Forelimb muscle (tissue), 1 donor: ENCODE results near the gene SNRPF. TPM values are rescaled to one million over a fixed set of nuclear protein-coding genes. Genes with fewer than 3 reads are reported as not detected.

Experiments used
- DNase-seq: peaks from one replicate; pipeline ENCODE4 v3.0.0-alpha.2; 2013; ENCODE audit warnings: low read depth
- polyA plus RNA-seq: library from polyadenylated mRNA; unstranded; fragments of 120-200 nt; gene quantifications from one replicate; pipeline ENCODE4 v1.2.1, GENCODE V29; 2013; ENCODE audit not compliant: insufficient read length

The SNRPF gene
- polyA plus RNA-seq, 1 donor = 51.4 TPM

- no peak for DNase-seq
Measured at GRCh38 chr12:95859344-95859816, 628 bp downstream of the SNRPF start.

DNA sequence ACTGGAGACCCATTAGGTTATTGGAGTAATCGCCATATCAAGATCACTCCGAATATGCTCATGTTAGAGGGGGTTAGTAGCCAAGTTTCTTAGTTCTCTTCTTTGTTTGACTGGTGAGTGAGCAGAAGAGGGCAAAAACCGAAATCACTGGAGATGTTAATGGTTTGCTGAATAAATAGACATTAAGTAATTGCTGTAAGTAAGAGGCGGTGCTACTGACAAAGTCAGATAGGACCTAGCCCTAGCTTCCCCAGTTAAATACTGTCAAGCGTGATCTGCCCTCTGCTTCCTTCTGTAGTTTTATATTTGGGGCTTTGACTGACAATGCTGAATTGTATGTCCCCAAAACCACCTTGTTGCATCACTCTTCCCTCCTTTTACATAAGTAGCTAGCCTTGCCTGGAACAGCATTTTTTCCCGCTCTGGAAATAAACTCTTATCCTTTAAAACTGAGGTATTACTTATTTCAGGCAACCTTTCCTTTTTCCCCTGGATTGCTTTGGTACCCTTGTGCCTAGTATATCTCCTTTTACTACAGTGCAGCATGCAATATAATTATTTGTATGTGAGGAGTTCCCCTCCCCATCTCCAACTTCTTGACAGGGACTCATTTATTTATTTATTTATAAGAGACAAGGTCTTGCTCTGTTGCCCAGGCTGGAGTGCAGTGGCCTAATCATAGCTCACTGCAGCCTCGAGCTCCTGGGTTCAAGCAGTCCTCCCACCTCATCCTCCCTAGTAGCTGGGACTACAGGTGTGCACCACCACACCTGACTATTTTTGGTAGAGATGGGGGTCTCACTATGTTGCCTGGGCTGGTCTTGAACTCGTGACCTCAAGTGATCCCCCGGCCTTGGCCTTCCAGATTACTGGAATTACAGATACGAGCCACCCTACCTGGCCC lies 1.4 kb downstream of the SNRPF start:
- no peak for DNase-seq

DNA sequence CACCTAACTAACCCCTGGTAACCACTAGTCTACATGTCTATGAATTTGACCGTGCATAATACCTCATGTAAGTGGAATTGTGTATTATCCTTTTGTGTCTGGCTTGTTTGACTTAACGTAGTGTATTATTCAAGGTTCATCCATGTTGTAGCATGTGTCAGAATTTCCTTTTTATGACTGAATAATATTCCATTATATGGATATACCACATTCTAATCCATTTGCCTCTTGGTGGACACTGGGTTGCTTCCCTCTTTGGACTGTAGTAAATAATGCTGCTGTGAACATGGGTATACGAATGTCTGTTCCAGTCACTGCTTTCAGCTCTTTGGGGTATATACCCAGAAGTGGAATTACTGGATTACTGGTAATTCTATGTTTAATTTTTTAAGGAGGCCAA lies 3.3 kb downstream of the SNRPF start:
- DNase-seq = no peak

DNA sequence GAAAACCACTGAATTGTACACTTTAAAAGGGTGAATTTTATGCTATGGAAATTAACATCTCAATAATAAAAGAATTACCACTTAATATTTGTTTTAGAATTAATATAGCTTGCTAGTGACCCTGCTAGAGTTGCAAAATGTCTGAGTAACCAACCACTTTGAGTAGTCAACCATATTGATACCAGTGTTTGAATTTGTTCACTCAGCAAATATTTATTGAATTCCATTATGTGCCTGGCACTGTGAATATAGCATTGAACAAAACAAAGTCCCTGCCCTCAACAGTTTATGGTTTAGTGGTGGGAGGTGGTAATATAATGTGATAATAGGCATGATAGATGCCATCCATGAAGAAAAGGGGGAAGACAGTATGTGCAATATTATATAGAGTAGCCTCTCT lies 4.6 kb downstream of the SNRPF start:
- no peak for DNase-seq

DNA sequence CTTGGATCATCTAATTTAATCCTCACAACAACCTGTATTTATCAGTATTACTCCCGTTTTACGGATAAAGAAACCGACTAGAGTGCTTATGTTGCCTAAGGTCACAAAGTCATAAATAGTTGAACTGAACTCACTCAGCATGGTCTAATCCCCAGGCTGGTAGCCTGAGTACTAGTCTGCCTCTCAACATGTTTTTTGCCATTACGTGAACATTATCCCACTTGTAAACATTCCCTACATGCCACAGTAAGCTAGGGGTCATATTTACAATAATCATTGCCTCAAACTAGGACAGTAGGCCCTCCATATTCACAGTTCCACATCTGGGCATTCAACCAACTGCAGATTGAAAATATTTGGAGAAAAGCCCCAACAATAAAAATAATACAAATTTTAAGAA lies 12.1 kb downstream of the SNRPF start:
- no peak for DNase-seq

DNA sequence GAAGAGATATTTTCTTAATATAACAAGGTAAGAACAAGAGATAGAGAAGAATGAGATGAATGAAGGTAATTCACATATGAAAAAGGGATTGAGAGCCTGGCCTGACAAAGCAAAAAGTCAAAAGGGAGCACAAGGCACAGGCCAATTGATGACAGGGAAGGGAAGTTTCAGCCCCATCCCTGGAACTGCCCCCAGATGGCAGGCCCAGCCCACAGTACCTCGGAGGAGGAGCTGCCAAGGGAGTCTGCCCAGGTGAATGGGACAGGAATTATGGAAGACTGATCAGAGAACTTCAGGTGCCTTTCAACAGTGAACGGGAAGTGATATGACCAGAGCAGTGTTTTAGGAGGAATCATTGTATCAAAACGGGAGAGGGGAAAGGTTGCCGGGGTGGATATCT lies 15.7 kb downstream of the SNRPF start:
- DNase-seq = no peak

- DNase-seq = no peak
Measured at GRCh38 chr12:95877622-95878021, 18.9 kb downstream of the SNRPF start.

DNA sequence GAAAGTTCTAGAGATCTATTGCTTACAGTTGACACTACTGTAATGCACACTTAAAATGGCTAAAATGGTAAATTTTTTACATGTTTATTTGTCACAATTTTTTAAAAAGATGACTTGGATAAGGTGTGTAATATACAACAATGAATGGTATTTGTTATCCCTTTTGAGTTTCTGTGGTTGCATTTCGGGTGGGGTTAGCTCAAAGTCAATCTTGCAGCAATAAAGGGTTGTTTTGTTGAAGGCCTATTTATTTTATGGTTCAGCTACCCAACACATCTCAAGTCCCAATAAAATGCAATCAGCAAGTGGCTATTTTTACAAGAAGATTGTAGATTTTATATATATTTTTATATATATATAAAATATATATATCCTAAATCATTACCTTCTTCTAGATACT lies 22.1 kb downstream of the SNRPF start:
- no peak for DNase-seq

DNA sequence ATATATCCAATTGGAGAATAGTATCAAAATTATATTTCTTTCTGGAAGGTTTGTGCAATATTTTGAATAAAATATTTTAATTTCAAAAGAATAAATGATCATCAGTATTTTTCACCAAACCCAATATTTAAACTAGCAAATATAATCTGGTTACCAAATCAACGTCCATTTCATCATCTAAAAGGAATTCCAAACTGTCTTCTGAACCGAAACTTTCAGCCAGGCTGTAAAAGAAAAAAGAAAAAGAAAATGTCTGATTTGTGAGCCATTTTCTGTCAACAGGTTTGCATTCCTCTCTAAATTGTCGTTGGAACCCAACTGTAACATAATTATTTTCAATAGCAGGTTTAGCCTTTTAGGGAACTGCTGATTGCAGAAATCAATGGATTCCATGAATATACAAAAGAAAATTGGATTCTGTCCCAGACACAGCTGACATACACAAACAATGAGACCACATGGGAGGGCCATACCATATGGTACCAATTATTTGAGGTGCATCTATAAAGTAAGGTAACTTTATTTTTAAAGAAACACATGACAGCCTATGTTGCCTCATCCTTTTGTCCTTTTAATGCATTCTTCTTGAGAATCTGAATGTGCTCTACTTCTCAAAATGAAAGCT lies 22.7 kb downstream of the SNRPF start:
- no peak for DNase-seq

- no peak for DNase-seq
Measured at GRCh38 chr12:95882080-95882479, 23.3 kb downstream of the SNRPF start.

- no peak for DNase-seq
Measured at GRCh38 chr12:95882873-95883272, 24.1 kb downstream of the SNRPF start.

- no peak for DNase-seq
Measured at GRCh38 chr12:95884998-95885397, 26.2 kb downstream of the SNRPF start.

DNA sequence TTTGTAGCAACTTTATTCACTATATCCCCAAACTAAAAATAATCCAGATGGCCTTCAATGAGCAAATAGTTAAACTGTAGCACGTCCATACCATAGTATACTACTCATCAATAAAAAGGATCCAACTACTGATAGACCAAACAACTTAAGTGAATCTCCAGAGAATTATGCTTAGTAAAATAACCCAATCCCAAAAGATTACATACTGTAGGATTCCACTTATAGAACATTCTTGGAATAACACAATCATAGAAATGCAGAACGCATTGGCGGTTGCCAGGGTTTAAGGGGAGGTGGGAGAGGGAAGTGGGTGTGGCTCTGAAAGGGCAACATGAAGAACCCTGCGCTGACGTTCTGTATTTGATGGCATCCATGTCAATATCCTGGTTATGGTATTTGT lies 28.6 kb downstream of the SNRPF start:
- no peak for DNase-seq

GRCh38 chr12:95890958-95891357 lies 32.2 kb downstream of the SNRPF start:
- DNase-seq = no peak

GRCh38 chr12:95896846-95897245 lies 38.1 kb downstream of the SNRPF start:
- DNase-seq = no peak

DNA sequence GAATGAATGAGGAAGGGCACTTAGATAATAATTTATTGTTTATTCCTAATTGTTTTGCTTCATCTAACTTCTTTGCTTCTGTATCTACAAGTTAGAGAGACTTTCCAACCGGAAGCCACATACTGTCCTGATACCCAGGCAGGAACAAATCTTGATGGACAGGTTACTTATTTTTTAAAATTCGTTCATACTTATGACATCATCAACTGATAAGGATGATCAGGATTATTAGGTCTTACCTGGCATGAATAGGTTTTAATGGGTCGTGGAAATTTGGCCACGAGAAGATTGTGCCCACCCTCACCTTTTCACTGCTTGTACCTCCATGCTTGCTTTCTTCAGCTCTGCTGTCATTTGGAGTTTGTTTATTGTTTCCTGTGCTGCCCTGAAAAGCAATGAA lies 39.3 kb downstream of the SNRPF start:
- DNase-seq = no peak

- no peak for DNase-seq
Measured at GRCh38 chr12:95908573-95908972, 49.8 kb downstream of the SNRPF start.

GRCh38 chr12:95909871-95910270 lies 51.1 kb downstream of the SNRPF start:
- no peak for DNase-seq

Other genes starting within 250 kb of the SNRPF start
- 43.1 TPM for gene NTN4, start 68.2 kb upstream of the SNRPF start, polyA plus RNA-seq
- gene CCDC38, start 83.7 kb downstream of the SNRPF start, polyA plus RNA-seq = 0.62 TPM
- 0.18 TPM for gene AMDHD1, start 84.4 kb downstream of the SNRPF start, polyA plus RNA-seq
- gene HAL, start 137.4 kb downstream of the SNRPF start, polyA plus RNA-seq = 0.20 TPM
- gene LTA4H, start 176.6 kb downstream of the SNRPF start, polyA plus RNA-seq = 74.4 TPM